Transverse colon (tissue), 4 donors: Measurements from ENCODE around the gene NPW. TPM values are rescaled to one million over a fixed set of nuclear protein-coding genes. Genes with fewer than 3 reads are reported as not detected.

ENCODE experiments used
- DNase-seq: peaks from one replicate; pipeline ENCODE4 v3.0.0-alpha.2; 2019
- H3K27ac ChIP-seq, 4 donors: fragments of 200-600 bp; sonication (generic); 2 replicates each; pipeline ENCODE4 v1.5.1; 2016 to 2018; ENCODE audit warnings: inconsistent platforms in 4 of 4
- H3K27me3 ChIP-seq: fragments of 200-600 bp; sonication (generic); 2 replicates; pipeline ENCODE4 v1.5.1; 2017; ENCODE audit warnings: inconsistent platforms
- H3K36me3 ChIP-seq, 4 donors: fragments of 200-600 bp; sonication (generic); 2 replicates each; pipeline ENCODE4 v1.5.1; 2017 to 2019; ENCODE audit warnings: inconsistent platforms in 4 of 4
- H3K4me1 ChIP-seq, 4 donors: fragments of 200-600 bp; sonication (generic); 2 replicates each; pipeline ENCODE4 v1.5.1; 2017 to 2020; ENCODE audit warnings: inconsistent platforms in 4 of 4
- H3K4me3 ChIP-seq, 4 donors: fragments of 200-600 bp; sonication (generic); 1 replicate in 1 of 4; 2 replicates in 3 of 4; pipeline versions ENCODE4 v1.5.1 to v1.6.1; 2017 to 2019; ENCODE audit warnings: inconsistent platforms in 4 of 4
- H3K9me3 ChIP-seq, 2 donors: fragments of 200-600 bp; sonication (generic); 2 replicates each; pipeline ENCODE4 v1.5.1; 2017 to 2019; ENCODE audit warnings: inconsistent platforms in 2 of 2
- CTCF ChIP-seq, 5 experiments: fragments of 200-600 bp in 3 of 5; fragments of 450-650 bp in 2 of 5; sonication (generic) in 3 of 5; IDR thresholded peaks; 1 replicate in 2 of 5; 2 replicates in 3 of 5; pipeline ENCODE4 v1.5.1; 2016 to 2017; ENCODE audit warnings: antibody characterized with exemption in 5 of 5, inconsistent platforms in 3 of 5, mild to moderate bottlenecking in 2 of 5, moderate library complexity in 1 of 5
- EP300 ChIP-seq: sonication (generic); formaldehyde crosslinking; IDR thresholded peaks from one replicate; pipeline ENCODE4 v1.6.1; 2017; ENCODE audit warnings: antibody characterized with exemption, low read depth
- POLR2A ChIP-seq: fragments of 450-650 bp; IDR thresholded peaks from one replicate; pipeline ENCODE4 v1.6.1; 2016; ENCODE audit warnings: antibody characterized with exemption, mild to moderate bottlenecking, moderate library complexity
- POLR2AphosphoS5 ChIP-seq, 3 donors: sonication (generic); formaldehyde crosslinking; IDR thresholded peaks; one replicate each; pipeline ENCODE4 v1.6.1; 2016; ENCODE audit warnings: antibody characterized with exemption in 3 of 3
- WGBS, 2 donors: methylation state at CpG; one replicate each; pipeline ENCODE4 v1.1.5; 2018; ENCODE audit warnings: low coverage in 1 of 2; 5-methylcytosine and 5-hydroxymethylcytosine counted together
- in situ Hi-C, 4 donors: fragments of 200-750 bp; cut with MboI; loops; one replicate each; pipeline versions ENCODE4 v1.15.0 to v1.15.1; 2017; ENCODE audit warnings: low sequenced_read_pairs in 3 of 4, low pct_ligation_motif_present in 1 of 4, low pct_unique_long_range_greater_than_20kb in 1 of 4
- intact Hi-C: fragments of 100-400 bp; cut with DNase I; formaldehyde crosslinking; loops from one replicate; pipeline ENCODE4 v1.15.1; 2023; ENCODE audit warnings: low total_unique reads
- total RNA-seq, 4 donors: library from RNA; depleted of rRNA; stranded (reverse); fragments of >200 nt; gene quantifications; one replicate each; pipeline ENCODE4 v1.1.0, GENCODE V29; 2016

The NPW gene
- total RNA-seq, 4 donors from 2014 or later = 0.41 TPM; not detected in 3

GRCh38 chr16:1999866-2000514 lies 19.6 kb upstream of the NPW start:
- intact Hi-C loops (loop anchor here (10.0 kb wide), 1 partner anchor 235 kb away; the partner anchor contains the start of gene DNASE1L2), in situ Hi-C loops (loop anchor here in 1 of 4 donors (25.0 kb wide), 1 partner anchor 137 kb away; the partner anchor contains the start of genes PKD1 and RAB26)
- no peak for DNase-seq
- no peaks in the 10 kb centered on the region for H3K27me3 ChIP-seq
- H3K36me3 ChIP-seq = peaks cover 0 to 45% (median 28%) of the 10 kb centered on the region in 4 donors
- WGBS, 2 donors = 89% methylated on average over 24 of the region's 28 CpGs; no CpG with 5 or more reads in 1 of the 2 donors
- no peak overlapping the region for H3K27ac ChIP-seq
- no peaks in the 10 kb centered on the region for H3K9me3 ChIP-seq
- TF ChIP-seq CTCF (IDR thresholded peaks at IDR 0.05) (no peak), POLR2AphosphoS5 (IDR thresholded peaks at IDR 0.05) (no peak), EP300 (no peak), POLR2A (no peak)
- no peak overlapping the region for H3K4me3 ChIP-seq
- peaks cover 12 to 16% (median 14%) of the 10 kb centered on the region in 4 donors for H3K4me1 ChIP-seq

GRCh38 chr16:2001035-2001434 lies 18.6 kb upstream of the NPW start:
- WGBS, 2 donors = 90% methylated on average over 16 of the region's 19 CpGs; no CpG with 5 or more reads in 1 of the 2 donors
- Histone ChIP-seq H3K36me3 (peaks cover 0 to 45% (median 28%) of the 10 kb centered on the region in 4 donors), H3K9me3 (no peaks in the 10 kb centered on the region), H3K4me3 (no peak overlapping the region), H3K27me3 (no peaks in the 10 kb centered on the region), H3K4me1 (peaks cover 12 to 26% (median 18%) of the 10 kb centered on the region in 4 donors), H3K27ac (no peak overlapping the region)
- TF ChIP-seq CTCF (IDR thresholded peaks at IDR 0.05) (no peak), EP300 (no peak), POLR2A (no peak), POLR2AphosphoS5 (IDR thresholded peaks at IDR 0.05) (no peak)
- in situ Hi-C loops (loop anchor here in 1 of 4 donors (25.0 kb wide), 1 partner anchor 136 kb away; the partner anchor contains the start of genes PKD1 and RAB26), intact Hi-C loops (loop anchor here (10.0 kb wide), 1 partner anchor 234 kb away; the partner anchor contains the start of gene DNASE1L2)
- no peak for DNase-seq

- in situ Hi-C loops = loop anchor here in 1 of 4 donors (25.0 kb wide), 1 partner anchor 136 kb away; the partner anchor contains the start of genes PKD1 and RAB26
- peaks cover 12 to 29% (median 19%) of the 10 kb centered on the region in 4 donors for H3K4me1 ChIP-seq
- no peak overlapping the region for H3K27ac ChIP-seq
- peaks cover 0 to 45% (median 28%) of the 10 kb centered on the region in 4 donors for H3K36me3 ChIP-seq
- H3K4me3 ChIP-seq = no peak overlapping the region
- H3K27me3 ChIP-seq = no peaks in the 10 kb centered on the region
- 93% methylated on average over 48 of the region's 53 CpGs; no CpG with 5 or more reads in 1 of the 2 donors for WGBS, 2 donors
- no peak for TF ChIP-seq CTCF (IDR thresholded peaks at IDR 0.05)
- no peak for TF ChIP-seq POLR2AphosphoS5 (IDR thresholded peaks at IDR 0.05)
- TF ChIP-seq POLR2A = no peak
- TF ChIP-seq EP300 = no peak
- no peaks in the 10 kb centered on the region for H3K9me3 ChIP-seq
- intact Hi-C loops = loop anchor here (10.0 kb wide), 1 partner anchor 233 kb away; the partner anchor contains the start of gene DNASE1L2
- no peak for DNase-seq
These were observed 17.9 kb upstream of the NPW start for GRCh38 chr16:2001456-2002355.
